GOT3 (cell line): ENCODE data around the gene RUFY4.

Experiments used
- DNase-seq: peaks from one replicate; lab custom pipeline; 2025; ENCODE audit warnings: mixed read lengths; lab: John Stamatoyannopoulos, UW

RUFY4 gene

GRCh38 chr2:218063486-218063885 lies 5.6 kb upstream of the RUFY4 start:
- DNase-seq, result no peak

- no peak for DNase-seq
These were observed 5.2 kb upstream of the RUFY4 start for GRCh38 chr2:218063896-218064295.

- no peak for DNase-seq
These were observed 3.6 kb upstream of the RUFY4 start for GRCh38 chr2:218065239-218066006.

GRCh38 chr2:218066926-218067515 lies 2.0 kb upstream of the RUFY4 start:
- DNase-seq, result no peak

GRCh38 chr2:218067523-218067922 lies 1.5 kb upstream of the RUFY4 start:
- DNase-seq, result no peak

GRCh38 chr2:218069606-218070300 lies 700 bp downstream of the RUFY4 start:
- DNase-seq, result no peak

GRCh38 chr2:218070587-218070986 lies 1.5 kb downstream of the RUFY4 start:
- DNase-seq, result no peak

GRCh38 chr2:218071218-218071937 lies 2.3 kb downstream of the RUFY4 start:
- DNase-seq, result no peak

- no peak for DNase-seq
These were observed 2.9 kb downstream of the RUFY4 start for GRCh38 chr2:218072002-218072401.

GRCh38 chr2:218072478-218073024 lies 3.5 kb downstream of the RUFY4 start:
- DNase-seq, result no peak

- DNase-seq, result no peak
These were observed 4.1 kb downstream of the RUFY4 start for GRCh38 chr2:218073185-218073584.

- DNase-seq, result no peak
These were observed 5.0 kb downstream of the RUFY4 start for GRCh38 chr2:218074031-218074430.

GRCh38 chr2:218075975-218076811 lies 7.1 kb downstream of the RUFY4 start:
- DNase-seq, result no peak

- no peak for DNase-seq
These were observed 8.6 kb downstream of the RUFY4 start for GRCh38 chr2:218077464-218078216.

- DNase-seq, result no peak
These were observed 11.2 kb downstream of the RUFY4 start for GRCh38 chr2:218079943-218080913.

- DNase-seq, result no peak
These were observed 12.0 kb downstream of the RUFY4 start for GRCh38 chr2:218081063-218081462.

- DNase-seq, result no peak
These were observed 12.6 kb downstream of the RUFY4 start for GRCh38 chr2:218081695-218082094.

GRCh38 chr2:218082586-218083351 lies 13.7 kb downstream of the RUFY4 start:
- no peak for DNase-seq

GRCh38 chr2:218083352-218083676 lies 14.3 kb downstream of the RUFY4 start:
- DNase-seq, result no peak
